Stimulated activated CD4-positive, alpha-beta T cell treated with anti-CD3 and anti-CD28 coated beads, Interleukin-1b, Interleukin-23, amount 100 ng/mL, for 24 hours (primary cell): Measurements from ENCODE around the gene TAF15.

Experiments used
- DNase-seq, 4 experiments: peaks; one replicate each; pipeline ENCODE4 v3.0.0-alpha.2; 2020; ENCODE audit warnings: low read depth in 4 of 4, low spot score in 1 of 4

TAF15 gene

GRCh38 chr17:35870906-35871819 is 61.9 kb downstream of the TAF15 start:
- no peak for DNase-seq

- DNase-seq: no peak
Observed at GRCh38 chr17:35872196-35872980, 63.1 kb downstream of the TAF15 start.

- no peak for DNase-seq
Observed at GRCh38 chr17:35875072-35875799, 66.0 kb downstream of the TAF15 start.

GRCh38 chr17:35875800-35876139 is 66.5 kb downstream of the TAF15 start:
- DNase-seq: no peak

GRCh38 chr17:35876534-35876933 is 67.2 kb downstream of the TAF15 start:
- DNase-seq: no peak

GRCh38 chr17:35877345-35878029 is 68.2 kb downstream of the TAF15 start:
- no peak for DNase-seq

GRCh38 chr17:35878361-35878760 is 69.1 kb downstream of the TAF15 start:
- DNase-seq: no peak

GRCh38 chr17:35879773-35880654 is 70.7 kb downstream of the TAF15 start, which contains the start of gene CCL5:
Gene CCL5, minus strand, starts transcription at chr17:35880360.
- DNase-seq: peak in 1 of 4 experiments; percentile 6

GRCh38 chr17:35889241-35889640 is 80.0 kb downstream of the TAF15 start:
- DNase-seq: no peak

- no peak for DNase-seq
Observed at GRCh38 chr17:35889818-35890773, 80.8 kb downstream of the TAF15 start.

- DNase-seq: no peak
Observed at GRCh38 chr17:35890774-35891155, 81.5 kb downstream of the TAF15 start.

GRCh38 chr17:35891269-35891668 is 82.0 kb downstream of the TAF15 start:
- no peak for DNase-seq

GRCh38 chr17:35892091-35893035 is 83.1 kb downstream of the TAF15 start:
- peak; percentile 15 to 52 (median 35) for DNase-seq

GRCh38 chr17:35893751-35894150 is 84.5 kb downstream of the TAF15 start:
- DNase-seq: no peak

GRCh38 chr17:35894206-35894605 is 84.9 kb downstream of the TAF15 start:
- DNase-seq: no peak

- no peak for DNase-seq
Observed at GRCh38 chr17:35895636-35896587, 86.6 kb downstream of the TAF15 start.
